Mesenchymal stem cell (in vitro differentiated cells and primary cell): ENCODE data around the gene GPR33.
A peak's percentile ranks its signal among the peaks of the same experiment; 100 is the strongest.

ENCODE experiments used
- DNase-seq: peaks from one replicate; pipeline ENCODE4 v3.0.0-alpha.2; 2013
- H2AFZ ChIP-seq: one replicate; pipeline ENCODE4 v1.6.1; 2013; ENCODE audit warnings: low read depth, mild to moderate bottlenecking, control low read depth, inconsistent platforms, low read length, moderate library complexity
- H2AK5ac ChIP-seq: 2 replicates; pipeline ENCODE4 v1.6.1; 2013; ENCODE audit warnings: low read length, moderate library complexity, mild to moderate bottlenecking, inconsistent platforms; ENCODE audit not compliant: severe bottlenecking
- H2BK120ac ChIP-seq: one replicate; pipeline ENCODE4 v1.6.1; 2013; ENCODE audit warnings: low read depth, mild to moderate bottlenecking, inconsistent platforms, low read length, moderate library complexity
- H2BK12ac ChIP-seq, 2 experiments: one replicate each; pipeline ENCODE4 v1.6.1; 2013; ENCODE audit warnings: inconsistent platforms in 2 of 2, low read length in 2 of 2, mild to moderate bottlenecking in 2 of 2, moderate library complexity in 2 of 2, control low read depth in 1 of 2
- H2BK15ac ChIP-seq: one replicate; pipeline ENCODE4 v1.6.1; 2013; ENCODE audit warnings: mild to moderate bottlenecking, low read depth, inconsistent platforms; ENCODE audit not compliant: poor library complexity, severe bottlenecking
- H2BK5ac ChIP-seq: 2 replicates; pipeline ENCODE4 v1.6.1; 2013; ENCODE audit warnings: low read depth, mild to moderate bottlenecking, low read length, control low read depth, inconsistent platforms; ENCODE audit not compliant: poor library complexity, severe bottlenecking
- H3K14ac ChIP-seq, 2 experiments: one replicate each; pipeline ENCODE4 v1.6.1; 2013; ENCODE audit warnings: inconsistent platforms in 2 of 2, low read length in 2 of 2, control low read depth in 1 of 2, mild to moderate bottlenecking in 1 of 2, moderate library complexity in 1 of 2
- H3K18ac ChIP-seq, 2 experiments: one replicate each; pipeline ENCODE4 v1.6.1; 2013; ENCODE audit warnings: inconsistent platforms in 2 of 2, low read length in 2 of 2, control low read depth in 1 of 2, low read depth in 1 of 2, mild to moderate bottlenecking in 1 of 2
- H3K23ac ChIP-seq, 2 experiments: one replicate each; pipeline ENCODE4 v1.6.1; 2013; ENCODE audit warnings: inconsistent platforms in 2 of 2, low read length in 2 of 2, mild to moderate bottlenecking in 2 of 2, moderate library complexity in 2 of 2, control low read depth in 1 of 2
- H3K27ac ChIP-seq: 2 replicates; pipeline ENCODE4 v1.5.1; 2013; ENCODE audit warnings: mild to moderate bottlenecking, moderate library complexity, low read length, control low read depth, inconsistent platforms; ENCODE audit not compliant: poor library complexity, severe bottlenecking
- H3K27me3 ChIP-seq, 2 experiments: 2 replicates each; pipeline versions ENCODE4 v1.6.1 to v1.7.0; 2013; ENCODE audit warnings: low read length in 2 of 2, mild to moderate bottlenecking in 2 of 2, moderate library complexity in 2 of 2, control low read depth in 1 of 2, inconsistent platforms in 1 of 2; ENCODE audit not compliant: control insufficient read depth in 1 of 2, insufficient read depth in 1 of 2
- H3K36me3 ChIP-seq, 2 experiments: 2 replicates each; pipeline versions ENCODE4 v1.6.1 to v1.7.0; 2013; ENCODE audit warnings: low read length in 2 of 2, control low read depth in 1 of 2, inconsistent platforms in 1 of 2, low read depth in 1 of 2, mild to moderate bottlenecking in 1 of 2; ENCODE audit not compliant: insufficient read depth in 2 of 2, control insufficient read depth in 1 of 2
- H3K4ac ChIP-seq, 2 experiments: one replicate each; pipeline ENCODE4 v1.6.1; 2013; ENCODE audit warnings: inconsistent platforms in 2 of 2, low read length in 2 of 2, mild to moderate bottlenecking in 2 of 2, moderate library complexity in 2 of 2, control low read depth in 1 of 2, low read depth in 1 of 2
- H3K4me1 ChIP-seq: 2 replicates; pipeline ENCODE4 v1.6.1; 2013; ENCODE audit warnings: low read depth, low read length, control low read depth; ENCODE audit not compliant: control insufficient read depth, insufficient read depth
- H3K4me2 ChIP-seq: 2 replicates; pipeline ENCODE4 v1.6.1; 2013; ENCODE audit warnings: low read length, mild to moderate bottlenecking, inconsistent platforms; ENCODE audit not compliant: poor library complexity, severe bottlenecking
- H3K4me3 ChIP-seq, 2 experiments: 2 replicates each; pipeline versions ENCODE4 v1.5.1 to v1.7.0; 2013; ENCODE audit warnings: low read length in 2 of 2, mild to moderate bottlenecking in 2 of 2, control low read depth in 1 of 2, low read depth in 1 of 2; ENCODE audit not compliant: insufficient read depth in 1 of 2
- H3K79me1 ChIP-seq: replicated peaks from 2 replicates; pipeline ENCODE4 v1.6.1; 2013; ENCODE audit warnings: mild to moderate bottlenecking, control low read depth, low read length, inconsistent platforms; ENCODE audit not compliant: poor library complexity, severe bottlenecking
- H3K9ac ChIP-seq: 2 replicates; pipeline ENCODE4 v1.7.0; 2013; ENCODE audit warnings: mild to moderate bottlenecking, low read length, moderate library complexity
- H3K9me3 ChIP-seq: 2 replicates; pipeline ENCODE4 v1.7.0; 2013; ENCODE audit warnings: mild to moderate bottlenecking, low read length; ENCODE audit not compliant: control insufficient read depth
- H4K8ac ChIP-seq: one replicate; pipeline ENCODE4 v1.6.1; 2013; ENCODE audit warnings: inconsistent platforms, mild to moderate bottlenecking, low read length, moderate library complexity
- H4K91ac ChIP-seq: one replicate; pipeline ENCODE4 v1.6.1; 2013; ENCODE audit warnings: mild to moderate bottlenecking, low read length, inconsistent platforms
- WGBS: methylation state at CpG from one replicate; pipeline ENCODE4 v1.1.7; 2013; ENCODE audit warnings: mixed read lengths; 5-methylcytosine and 5-hydroxymethylcytosine counted together

GPR33 gene

GRCh38 chr14:31508135-31508534, 20.3 kb upstream of the GPR33 start:
- H3K14ac ChIP-seq, result no peak overlapping the region
- H3K4me1 ChIP-seq, result peaks cover 5% of the 10 kb centered on the region
- peak overlapping the region in 1 of 2 experiments; percentile 28 for H3K18ac ChIP-seq
- H2AFZ ChIP-seq, result peak overlapping the region; percentile 46
- no peaks in the 10 kb centered on the region for H3K79me1 ChIP-seq
- WGBS, result 60% methylated on average over 5 of the region's 5 CpGs
- no peaks in the 10 kb centered on the region for H3K36me3 ChIP-seq
- H2BK5ac ChIP-seq, result no peak overlapping the region
- no peak overlapping the region for H3K23ac ChIP-seq
- H3K4me2 ChIP-seq, result no peak overlapping the region
- H3K4ac ChIP-seq, result no peak overlapping the region
- H3K27me3 ChIP-seq, result no peaks in the 10 kb centered on the region
- H3K27ac ChIP-seq, result no peak overlapping the region
- no peak for DNase-seq
- no peak overlapping the region for H2BK120ac ChIP-seq
- H2BK15ac ChIP-seq, result no peak overlapping the region
- H4K8ac ChIP-seq, result no peak overlapping the region
- peak overlapping the region; percentile 91 for H2AK5ac ChIP-seq
- H2BK12ac ChIP-seq, result no peak overlapping the region
- no peaks in the 10 kb centered on the region for H3K9me3 ChIP-seq
- H3K4me3 ChIP-seq, result no peak overlapping the region
- no peak overlapping the region for H4K91ac ChIP-seq
- H3K9ac ChIP-seq, result no peak overlapping the region

GRCh38 chr14:31505411-31505810, 17.6 kb upstream of the GPR33 start:
- WGBS, result no CpG with 5 or more reads among the region's 1 CpG
- H3K27me3 ChIP-seq, result no peaks in the 10 kb centered on the region
- DNase-seq, result peak; percentile 13
- no peaks in the 10 kb centered on the region for H3K36me3 ChIP-seq
- H2BK5ac ChIP-seq, result no peak overlapping the region
- H2BK15ac ChIP-seq, result no peak overlapping the region
- H3K9ac ChIP-seq, result no peak overlapping the region
- H4K8ac ChIP-seq, result no peak overlapping the region
- H2BK120ac ChIP-seq, result no peak overlapping the region
- H2BK12ac ChIP-seq, result no peak overlapping the region
- no peaks in the 10 kb centered on the region for H3K79me1 ChIP-seq
- H3K9me3 ChIP-seq, result no peaks in the 10 kb centered on the region
- H4K91ac ChIP-seq, result no peak overlapping the region
- no peak overlapping the region for H3K4ac ChIP-seq
- H3K4me1 ChIP-seq, result peaks cover 5% of the 10 kb centered on the region
- H3K27ac ChIP-seq, result peak overlapping the region; percentile 70
- no peak overlapping the region for H3K14ac ChIP-seq
- H2AFZ ChIP-seq, result no peak overlapping the region
- H3K23ac ChIP-seq, result no peak overlapping the region
- H2AK5ac ChIP-seq, result no peak overlapping the region
- no peak overlapping the region for H3K4me2 ChIP-seq
- no peak overlapping the region for H3K18ac ChIP-seq
- no peak overlapping the region for H3K4me3 ChIP-seq

- Histone ChIP-seq H2BK5ac (no peak overlapping the region), H3K4me3 (no peak overlapping the region), H2BK12ac (no peak overlapping the region), H3K23ac (no peak overlapping the region), H3K4me1 (peaks cover 5% of the 10 kb centered on the region), H2AFZ (no peak overlapping the region), H3K27ac (no peak overlapping the region), H3K4ac (no peak overlapping the region), H3K36me3 (no peaks in the 10 kb centered on the region), H3K4me2 (no peak overlapping the region), H3K14ac (no peak overlapping the region), H3K18ac (no peak overlapping the region), H2BK120ac (no peak overlapping the region), H4K8ac (no peak overlapping the region), H3K27me3 (no peaks in the 10 kb centered on the region), H4K91ac (no peak overlapping the region), H2AK5ac (no peak overlapping the region), H3K9ac (no peak overlapping the region), H3K79me1 (no peaks in the 10 kb centered on the region), H2BK15ac (no peak overlapping the region), H3K9me3 (no peaks in the 10 kb centered on the region)
- 69% methylated on average over 2 of the region's 2 CpGs for WGBS
- DNase-seq, result no peak
Observed at GRCh38 chr14:31501870-31502269, 14.0 kb upstream of the GPR33 start.

- H2BK12ac ChIP-seq, result no peak overlapping the region
- no peaks in the 10 kb centered on the region for H3K79me1 ChIP-seq
- H3K18ac ChIP-seq, result no peak overlapping the region
- no peak overlapping the region for H3K14ac ChIP-seq
- no peak overlapping the region for H2BK120ac ChIP-seq
- H3K9ac ChIP-seq, result no peak overlapping the region
- H2BK15ac ChIP-seq, result no peak overlapping the region
- H3K23ac ChIP-seq, result no peak overlapping the region
- 88% methylated on average over 7 of the region's 8 CpGs for WGBS
- DNase-seq, result no peak
- H3K4me1 ChIP-seq, result no peaks in the 10 kb centered on the region
- H3K4ac ChIP-seq, result no peak overlapping the region
- H4K8ac ChIP-seq, result no peak overlapping the region
- no peak overlapping the region for H3K4me3 ChIP-seq
- no peak overlapping the region for H4K91ac ChIP-seq
- H3K4me2 ChIP-seq, result no peak overlapping the region
- no peaks in the 10 kb centered on the region for H3K36me3 ChIP-seq
- H3K9me3 ChIP-seq, result no peaks in the 10 kb centered on the region
- no peak overlapping the region for H2AK5ac ChIP-seq
- H3K27ac ChIP-seq, result no peak overlapping the region
- H2BK5ac ChIP-seq, result no peak overlapping the region
- H2AFZ ChIP-seq, result no peak overlapping the region
- H3K27me3 ChIP-seq, result peaks cover 0 to 3% of the 10 kb centered on the region in 2 experiments
Observed at GRCh38 chr14:31492759-31493498, 5.1 kb upstream of the GPR33 start.
